GM18909 (cell line): Measurements from ENCODE around the gene ADAMTS17.
"Not testable (repeated sequence)": the region's sequence is repeated elsewhere in the genome, so short reads cannot be mapped to it uniquely, and the experiment has no call there.

Source experiments
- ATAC-seq: cut with Tn5 transposase; IDR thresholded peaks from one replicate; pipeline ENCODE4 v1.9.1; 2021; ENCODE audit warnings: mild to moderate bottlenecking; ENCODE audit not compliant: unreplicated experiment, poor library complexity

ADAMTS17 gene

GRCh38 chr15:100073982-100074381 is 267.8 kb downstream of the ADAMTS17 start:
- ATAC-seq = no peak

GRCh38 chr15:100066521-100067280 is 275.1 kb downstream of the ADAMTS17 start:
- not testable (repeated sequence) for ATAC-seq

DNA sequence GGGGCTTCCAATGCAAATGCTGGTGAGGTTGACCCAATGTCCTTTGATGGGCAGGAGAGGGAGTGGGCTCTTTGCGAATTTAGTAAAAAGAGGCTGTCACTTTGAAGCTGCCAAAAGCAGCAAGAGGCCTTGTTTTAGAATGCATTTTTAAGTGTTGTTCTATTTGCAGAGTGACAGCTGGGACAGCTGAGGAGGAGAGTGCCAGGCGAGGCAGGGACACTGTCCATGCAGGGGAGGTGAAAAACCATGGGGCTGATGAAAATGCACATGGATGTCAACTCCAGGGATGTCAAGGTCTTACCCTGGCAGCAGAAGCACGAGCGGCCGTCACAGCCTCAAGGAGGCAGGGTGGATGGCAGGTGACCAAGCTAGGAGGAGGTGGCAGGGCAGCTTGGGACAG is 279.8 kb downstream of the ADAMTS17 start:
- ATAC-seq = no peak

GRCh38 chr15:100060276-100060926 is 281.4 kb downstream of the ADAMTS17 start:
- ATAC-seq = no peak

GRCh38 chr15:100059521-100059920 is 282.3 kb downstream of the ADAMTS17 start:
- ATAC-seq = no peak

DNA sequence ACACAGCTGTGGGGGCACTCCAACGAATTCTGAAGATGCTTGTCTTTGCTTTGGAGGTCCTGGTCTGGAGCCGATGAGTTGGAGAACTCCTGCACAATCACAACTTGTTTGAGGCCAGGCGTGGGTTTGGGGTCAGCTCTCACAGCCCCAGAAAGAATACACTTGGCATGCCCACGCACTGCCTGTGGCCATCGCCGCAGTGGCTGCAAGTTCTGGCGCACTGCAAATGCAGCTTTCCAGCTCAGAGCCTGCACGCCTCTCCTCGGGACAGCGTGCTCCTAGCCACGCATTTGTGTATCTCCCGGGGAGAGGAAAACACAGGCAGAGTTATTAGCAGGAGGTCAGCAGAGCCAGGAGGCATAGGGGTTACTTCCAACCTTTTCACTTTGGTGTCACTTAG is 282.7 kb downstream of the ADAMTS17 start:
- ATAC-seq = no peak

- no peak for ATAC-seq
Observed at GRCh38 chr15:100058458-100058857, 283.3 kb downstream of the ADAMTS17 start.

DNA sequence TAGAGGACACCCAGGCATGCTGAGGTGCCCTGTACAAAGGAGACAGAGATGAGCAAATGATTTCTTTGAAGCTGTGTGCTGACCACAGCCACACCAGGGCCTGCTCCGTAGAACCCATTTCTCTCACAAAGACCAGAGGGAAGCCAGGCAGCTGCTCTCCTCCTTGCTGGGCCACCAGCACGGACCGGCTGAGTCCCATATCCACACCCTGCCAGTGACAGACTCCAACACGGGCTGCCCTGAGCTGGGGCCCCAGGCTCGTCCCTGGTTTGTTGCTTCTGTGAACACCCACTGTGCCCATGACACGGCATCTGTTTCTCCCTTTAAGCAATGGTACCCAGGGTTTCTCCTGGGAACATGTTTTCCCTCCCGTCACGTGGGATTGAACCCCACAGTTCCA is 284.5 kb downstream of the ADAMTS17 start:
- ATAC-seq = no peak

DNA sequence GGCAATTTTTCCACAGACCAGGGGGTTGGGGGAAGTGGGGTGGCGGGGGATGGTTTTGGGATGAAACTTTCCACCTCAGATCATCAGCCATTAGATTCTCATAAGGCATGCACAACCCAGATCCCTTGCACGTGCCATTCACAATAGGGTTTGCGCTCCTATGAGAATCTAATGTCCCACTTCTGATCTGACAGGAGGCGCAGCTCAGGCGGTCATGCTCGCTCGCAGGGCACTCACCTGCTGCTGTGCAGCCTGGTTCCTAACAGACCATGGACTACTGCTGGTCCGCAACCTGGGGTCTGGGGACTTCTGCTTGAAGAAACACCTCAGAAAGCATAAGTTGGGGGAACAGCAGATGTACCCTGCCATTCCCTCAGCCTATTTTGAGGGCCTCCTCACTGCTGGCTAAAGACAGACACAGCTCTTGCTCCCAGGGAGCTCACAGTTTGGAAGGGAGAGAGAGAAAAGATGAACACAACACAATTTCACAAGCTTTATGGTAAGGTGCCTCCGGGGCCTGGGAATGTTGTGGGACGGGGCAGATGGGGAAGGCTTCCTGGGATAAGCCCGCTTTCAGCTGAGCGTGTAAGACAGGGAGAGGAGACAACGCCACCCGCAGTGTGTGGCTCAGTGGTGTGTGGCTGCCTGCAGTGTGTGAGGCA is 285.2 kb downstream of the ADAMTS17 start:
- ATAC-seq = no peak

- no peak for ATAC-seq
Observed at GRCh38 chr15:100055821-100056220, 286.0 kb downstream of the ADAMTS17 start.

DNA sequence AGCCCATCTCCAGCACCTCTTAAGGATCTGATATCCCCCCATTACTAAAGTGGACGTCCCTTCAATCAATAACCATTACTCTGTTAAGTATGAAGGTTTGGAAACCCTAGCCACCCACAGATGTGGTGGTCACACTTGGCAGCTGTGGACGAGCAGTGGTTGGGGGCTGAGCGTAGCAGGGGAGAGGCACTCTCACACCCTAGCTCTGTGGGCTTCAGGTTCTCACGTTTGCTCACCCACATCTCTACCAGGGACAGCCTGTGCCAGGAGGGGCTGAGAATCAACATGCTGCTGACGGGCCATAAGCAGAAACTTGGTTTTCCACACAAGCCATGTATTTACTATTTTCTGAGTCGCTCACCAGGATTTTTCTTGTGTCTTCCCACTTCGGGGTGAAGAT is 287.2 kb downstream of the ADAMTS17 start:
- no peak for ATAC-seq

DNA sequence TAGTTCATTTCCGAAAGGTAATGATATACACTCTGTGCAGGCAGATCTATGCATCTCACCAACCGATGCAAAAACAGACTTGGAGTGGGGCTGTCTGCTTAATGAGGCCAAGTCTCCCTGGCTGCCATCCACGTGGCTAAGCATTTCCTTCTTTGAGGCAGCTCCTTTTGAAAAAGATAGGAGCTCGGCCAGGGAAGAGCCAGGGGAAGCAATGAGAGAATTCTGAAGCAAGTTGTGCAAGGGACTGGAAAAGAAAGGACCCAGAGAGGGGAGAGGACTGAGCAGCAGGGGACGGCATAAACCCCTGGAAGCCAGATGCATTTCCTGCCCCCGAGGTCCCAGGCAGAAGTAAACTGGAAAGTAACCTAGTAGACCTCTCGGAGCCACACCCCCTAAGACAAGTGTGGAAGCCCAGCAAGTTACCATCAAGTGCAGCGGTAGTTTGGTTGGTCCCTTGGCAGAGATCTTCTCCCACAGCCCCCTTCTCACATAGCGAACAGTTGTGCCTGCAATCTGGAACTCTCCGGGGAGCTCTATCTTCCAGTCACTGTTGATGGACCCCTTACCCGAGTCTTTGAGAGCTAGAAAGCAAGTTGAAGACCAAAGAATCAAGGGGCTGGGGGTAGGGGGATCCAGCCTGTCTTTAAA is 288.2 kb downstream of the ADAMTS17 start:
- no peak for ATAC-seq

GRCh38 chr15:100052716-100053473 is 288.9 kb downstream of the ADAMTS17 start:
- ATAC-seq = no peak

DNA sequence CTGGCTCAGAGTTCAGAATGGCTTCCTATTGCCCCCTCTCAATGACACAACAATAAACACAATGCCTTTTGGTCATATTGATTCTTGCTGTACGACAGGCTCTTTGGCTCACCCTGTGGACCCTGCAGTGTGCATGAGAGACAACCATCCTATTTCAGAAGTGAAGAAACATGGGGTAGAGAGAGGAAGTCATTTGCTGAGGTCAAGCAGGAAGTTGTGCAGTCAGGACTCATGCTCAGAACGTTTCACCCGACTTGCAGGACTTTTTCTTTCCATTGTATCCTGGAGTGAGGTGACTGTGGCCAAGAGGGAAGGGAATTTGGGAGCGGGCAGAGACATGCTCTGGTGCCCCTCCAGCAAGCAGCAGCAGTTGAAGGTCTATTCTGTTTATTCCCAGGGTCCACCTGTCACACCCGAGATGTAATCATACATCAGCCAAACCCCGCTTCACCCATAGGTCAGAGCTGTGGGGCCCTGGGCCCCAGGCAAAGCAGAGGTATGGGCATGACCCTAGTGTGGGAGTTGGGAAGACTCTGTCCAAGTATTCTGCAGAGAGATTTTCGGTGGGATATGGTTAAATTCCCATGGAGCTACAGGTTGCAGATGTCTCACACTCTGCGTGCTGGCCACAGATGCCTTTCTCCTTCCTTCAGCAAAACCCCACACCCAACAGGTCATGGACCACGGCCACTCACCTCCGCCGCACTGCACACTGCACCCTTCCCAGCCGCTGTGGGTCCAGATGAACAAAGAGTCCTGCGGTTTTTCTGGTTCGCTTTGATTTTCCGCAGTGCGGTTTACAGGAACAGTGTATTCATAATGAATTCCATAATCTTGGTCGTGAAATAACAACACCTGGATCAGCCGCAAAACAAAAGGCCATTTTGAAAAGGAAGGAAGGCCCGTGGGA is 290.6 kb downstream of the ADAMTS17 start:
- no peak for ATAC-seq

- ATAC-seq = no peak
Observed at GRCh38 chr15:100049936-100050876, 291.6 kb downstream of the ADAMTS17 start.

GRCh38 chr15:100049483-100049882 is 292.3 kb downstream of the ADAMTS17 start:
- ATAC-seq = no peak

GRCh38 chr15:100048736-100049135 is 293.0 kb downstream of the ADAMTS17 start:
- no peak for ATAC-seq

DNA sequence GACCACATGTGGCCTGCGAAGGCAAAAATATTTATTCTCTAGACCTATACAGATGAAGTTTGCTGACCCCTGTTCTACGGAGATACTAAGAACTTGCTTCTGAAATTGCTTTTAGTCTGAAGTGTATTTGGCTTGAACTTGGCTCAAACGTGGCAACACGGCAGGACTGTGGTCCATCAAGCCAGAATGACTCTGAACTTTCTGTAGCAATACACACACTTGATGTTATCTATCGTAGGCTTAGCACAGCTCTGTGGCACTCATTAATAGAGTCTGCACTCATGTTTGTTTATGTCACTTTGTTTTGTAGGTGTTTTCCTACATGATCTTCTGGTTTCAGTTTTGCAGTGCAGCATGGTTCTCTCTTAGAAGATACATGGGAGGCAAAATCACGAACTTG is 298.1 kb downstream of the ADAMTS17 start:
- no peak for ATAC-seq
